ENCODE measurements around the gene BMAL1.

DNA sequence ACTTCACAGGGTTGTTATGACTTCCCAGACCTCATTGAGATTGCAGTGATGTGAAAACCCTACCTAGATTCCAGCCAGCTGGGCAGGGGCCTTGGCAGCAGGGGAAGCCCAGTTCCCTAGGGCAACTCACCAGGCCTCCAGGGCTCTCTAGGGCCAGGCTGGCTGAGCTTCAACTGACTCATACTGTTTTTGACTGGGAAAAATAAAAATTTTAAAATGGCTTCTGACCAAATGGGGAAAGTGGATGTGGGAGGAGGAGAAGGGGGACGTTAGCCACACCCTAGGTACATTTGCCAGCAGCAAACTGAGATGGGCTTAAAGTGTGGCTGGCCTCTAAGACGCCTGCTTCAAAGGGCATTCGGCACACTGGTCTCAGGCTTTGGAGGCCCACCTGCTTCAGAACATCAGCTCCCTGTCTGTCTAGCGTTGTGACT lies 39.0 kb downstream of the BMAL1 start:
- TF ChIP-seq, protein P1, sequence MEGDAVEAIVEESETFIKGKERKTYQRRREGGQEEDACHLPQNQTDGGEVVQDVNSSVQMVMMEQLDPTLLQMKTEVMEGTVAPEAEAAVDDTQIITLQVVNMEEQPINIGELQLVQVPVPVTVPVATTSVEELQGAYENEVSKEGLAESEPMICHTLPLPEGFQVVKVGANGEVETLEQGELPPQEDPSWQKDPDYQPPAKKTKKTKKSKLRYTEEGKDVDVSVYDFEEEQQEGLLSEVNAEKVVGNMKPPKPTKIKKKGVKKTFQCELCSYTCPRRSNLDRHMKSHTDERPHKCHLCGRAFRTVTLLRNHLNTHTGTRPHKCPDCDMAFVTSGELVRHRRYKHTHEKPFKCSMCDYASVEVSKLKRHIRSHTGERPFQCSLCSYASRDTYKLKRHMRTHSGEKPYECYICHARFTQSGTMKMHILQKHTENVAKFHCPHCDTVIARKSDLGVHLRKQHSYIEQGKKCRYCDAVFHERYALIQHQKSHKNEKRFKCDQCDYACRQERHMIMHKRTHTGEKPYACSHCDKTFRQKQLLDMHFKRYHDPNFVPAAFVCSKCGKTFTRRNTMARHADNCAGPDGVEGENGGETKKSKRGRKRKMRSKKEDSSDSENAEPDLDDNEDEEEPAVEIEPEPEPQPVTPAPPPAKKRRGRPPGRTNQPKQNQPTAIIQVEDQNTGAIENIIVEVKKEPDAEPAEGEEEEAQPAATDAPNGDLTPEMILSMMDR (conservative IDR thresholded peaks at IDR 0.05; ENCODE audit: low read depth, low read length), result no peak
- no peak for TF ChIP-seq EZH2 (IDR thresholded peaks at IDR 0.05; ENCODE audit: low read length, unreplicated experiment)
